Upper lobe of left lung (tissue), 4 donors: ENCODE data around the gene NHLRC3.

Experiments
- EP300 ChIP-seq, 4 donors: sonication (generic); formaldehyde crosslinking; IDR thresholded peaks; one replicate each; pipeline ENCODE4 v1.5.1; 2017; ENCODE audit warnings: antibody characterized with exemption in 4 of 4, control low read depth in 2 of 4
- POLR2A ChIP-seq, 4 donors: fragments of 450-650 bp; IDR thresholded peaks; one replicate each; pipeline ENCODE4 v1.5.1; 2016 to 2017; ENCODE audit warnings: antibody characterized with exemption in 4 of 4, mild to moderate bottlenecking in 2 of 4
- POLR2AphosphoS5 ChIP-seq, 2 donors: sonication (generic); formaldehyde crosslinking; IDR thresholded peaks; one replicate each; pipeline ENCODE4 v1.5.1; 2017; ENCODE audit warnings: antibody characterized with exemption in 2 of 2
- TF ChIP-seq, protein P1 (sequence below), 6 experiments: fragments of 450-650 bp in 4 of 6; fragments of 200-600 bp in 2 of 6; sonication (generic) in 2 of 6; IDR thresholded peaks; one replicate each; pipeline ENCODE4 v1.5.1; 2016 to 2019; ENCODE audit warnings: antibody characterized with exemption in 6 of 6

DNA sequence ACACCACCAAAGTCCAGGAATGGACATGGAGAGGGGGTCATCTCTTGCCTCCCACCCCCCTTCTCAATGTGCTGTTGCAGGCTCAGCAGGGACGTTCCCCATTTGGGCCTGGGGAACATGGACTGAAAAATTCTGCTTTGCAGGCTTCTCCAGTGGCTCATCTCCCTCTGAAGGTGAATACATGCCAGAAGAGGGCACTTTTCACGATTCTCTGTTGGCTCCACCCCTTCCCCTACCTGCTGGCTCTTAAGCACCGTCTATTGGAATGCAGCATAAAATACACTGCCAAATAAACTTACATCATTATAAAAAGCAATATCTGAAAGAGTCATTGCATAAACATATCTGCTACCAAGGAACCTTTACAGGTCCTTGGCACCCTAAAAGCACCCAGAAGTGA, 35.7 kb downstream of the NHLRC3 start:
- no peak for TF ChIP-seq EP300 (IDR thresholded peaks at IDR 0.05)
- TF ChIP-seq POLR2A (IDR thresholded peaks at IDR 0.05) = no peak
- TF ChIP-seq, protein P1, sequence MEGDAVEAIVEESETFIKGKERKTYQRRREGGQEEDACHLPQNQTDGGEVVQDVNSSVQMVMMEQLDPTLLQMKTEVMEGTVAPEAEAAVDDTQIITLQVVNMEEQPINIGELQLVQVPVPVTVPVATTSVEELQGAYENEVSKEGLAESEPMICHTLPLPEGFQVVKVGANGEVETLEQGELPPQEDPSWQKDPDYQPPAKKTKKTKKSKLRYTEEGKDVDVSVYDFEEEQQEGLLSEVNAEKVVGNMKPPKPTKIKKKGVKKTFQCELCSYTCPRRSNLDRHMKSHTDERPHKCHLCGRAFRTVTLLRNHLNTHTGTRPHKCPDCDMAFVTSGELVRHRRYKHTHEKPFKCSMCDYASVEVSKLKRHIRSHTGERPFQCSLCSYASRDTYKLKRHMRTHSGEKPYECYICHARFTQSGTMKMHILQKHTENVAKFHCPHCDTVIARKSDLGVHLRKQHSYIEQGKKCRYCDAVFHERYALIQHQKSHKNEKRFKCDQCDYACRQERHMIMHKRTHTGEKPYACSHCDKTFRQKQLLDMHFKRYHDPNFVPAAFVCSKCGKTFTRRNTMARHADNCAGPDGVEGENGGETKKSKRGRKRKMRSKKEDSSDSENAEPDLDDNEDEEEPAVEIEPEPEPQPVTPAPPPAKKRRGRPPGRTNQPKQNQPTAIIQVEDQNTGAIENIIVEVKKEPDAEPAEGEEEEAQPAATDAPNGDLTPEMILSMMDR (IDR thresholded peaks at IDR 0.05) = no peak
- TF ChIP-seq POLR2AphosphoS5 (IDR thresholded peaks at IDR 0.05) = no peak
